ENCODE data around the gene GJA9. TPM values are rescaled to one million over a fixed set of nuclear protein-coding genes. Genes with fewer than 3 reads are reported as not detected.

GJA9 gene
- total and polyA plus RNA-seq, 2 of the 8 experiments (the other 6 are each of a cell fraction or from before 2014, with no cell fraction given): not detected

GRCh38 chr1:38873027-38873969, 8.1 kb downstream of the GJA9 start, which contains the start of gene MYCBP (continued):
- TF ChIP-seq CHD7 (IDR thresholded peaks at IDR 0.05; ENCODE audit: insufficient replicate concordance, low read length) (no peak), RNF2 (IDR thresholded peaks at IDR 0.05; ENCODE audit: borderline replicate concordance, low read depth, low read length, missing control alignments, poor library complexity, severe bottlenecking) (no peak), KDM4A (IDR thresholded peaks at IDR 0.05; ENCODE audit: low read depth, low read length, severe bottlenecking) (peak; percentile 38), NRF1 (IDR thresholded peaks at IDR 0.05; ENCODE audit: low read depth, low read length) (peak; percentile 85), SIRT6 (IDR thresholded peaks at IDR 0.05; ENCODE audit: low read length) (no peak), SIX5 (IDR thresholded peaks at IDR 0.05; ENCODE audit: low read depth, low read length) (no peak), EZH2 (IDR thresholded peaks at IDR 0.05; ENCODE audit: low read depth, low read length, severe bottlenecking) (no peak), JUND (IDR thresholded peaks at IDR 0.05; ENCODE audit: low read length) (no peak), SP1 (IDR thresholded peaks at IDR 0.05; ENCODE audit: low read depth, low read length) (no peak)
